ENCODE data around the gene FOXP1.

DNA sequence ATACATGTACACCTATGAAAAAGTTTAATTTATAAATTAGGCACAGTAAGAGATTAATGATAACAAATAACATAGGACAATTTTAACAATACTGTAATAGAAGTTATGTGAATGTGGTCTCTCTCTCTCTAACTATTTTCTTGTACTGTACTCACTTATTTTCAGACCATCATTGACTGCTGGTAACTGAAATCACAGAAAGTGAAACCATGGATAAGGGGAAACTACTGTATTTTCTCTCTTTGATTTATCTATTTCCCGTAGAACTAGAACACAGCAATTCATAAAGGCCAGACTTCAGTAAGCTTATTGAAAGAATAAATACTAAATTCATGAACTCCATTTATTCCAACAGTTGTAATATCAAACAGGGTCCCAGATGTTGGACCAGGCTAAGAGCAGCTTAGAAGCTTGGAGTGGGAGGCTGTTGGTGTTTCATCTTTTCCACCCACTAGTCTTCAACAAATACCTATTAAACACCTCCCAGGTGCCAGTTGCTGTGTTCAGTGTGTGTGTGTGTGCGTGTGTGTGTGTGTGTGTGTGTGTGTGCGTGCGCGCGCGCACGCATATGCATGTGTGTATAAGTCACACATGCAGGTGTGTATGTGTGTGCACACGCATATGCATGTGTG lies 235.4 kb downstream of the FOXP1 start:
- TF ChIP-seq CTCF (IDR thresholded peaks at IDR 0.05) (no peak), EZH2 (IDR thresholded peaks at IDR 0.05; ENCODE audit: borderline replicate concordance, insufficient read depth, low read depth, low read length, poor library complexity, severe bottlenecking) (no peak)

Data from B cell (primary cell).